GM12864 (cell line): Measurements from ENCODE around the gene LDLRAD3.

Experiments
- DNase-seq: peaks from one replicate; pipeline ENCODE4 v3.0.0-alpha.2; 2011; ENCODE audit warnings: low read depth
- H3K4me3 ChIP-seq: 2 replicates; pipeline ENCODE4 v1.5.1; 2011; ENCODE audit warnings: mild to moderate bottlenecking, low read depth, low read length, control low read depth
- CTCF ChIP-seq: IDR thresholded peaks from 2 replicates; pipeline ENCODE4 v1.5.1; 2011; ENCODE audit warnings: low read depth, mild to moderate bottlenecking, moderate library complexity, low read length, control low read depth, inconsistent platforms; ENCODE audit errors: missing control alignments

The LDLRAD3 gene

DNA sequence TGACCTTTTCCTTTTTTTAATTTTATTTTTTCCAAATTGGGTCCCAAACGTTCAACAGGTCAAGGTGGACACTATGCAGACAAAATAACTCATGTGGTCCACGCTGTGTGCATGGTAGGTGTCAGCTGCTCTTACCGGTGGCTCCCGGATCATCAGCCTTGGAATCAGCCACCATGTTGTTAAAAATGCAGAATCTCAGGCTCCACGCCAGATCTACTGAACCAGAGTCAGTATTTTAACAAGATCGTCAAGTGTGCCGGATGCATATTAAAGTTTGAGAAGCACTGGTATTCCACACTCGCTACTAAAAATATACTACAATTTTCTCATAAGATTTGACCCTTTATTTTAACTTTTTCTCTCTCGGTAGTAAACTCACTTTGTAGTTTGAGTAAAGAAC, 553 bp upstream of the LDLRAD3 start:
- no peak for TF ChIP-seq CTCF
- no peak for DNase-seq
- H3K4me3 ChIP-seq = no peak overlapping the region; the same call in 1 of the 2 replicates

GRCh38 chr11:35944503-35945136, 758 bp downstream of the LDLRAD3 start:
- H3K4me3 ChIP-seq = peak overlapping the region; percentile 53
- no peak for TF ChIP-seq CTCF
- DNase-seq = no peak

- H3K4me3 ChIP-seq = no peak overlapping the region
- no peak for DNase-seq
Observed at GRCh38 chr11:35945137-35945518, 1.3 kb downstream of the LDLRAD3 start.

GRCh38 chr11:35946766-35947165, 2.9 kb downstream of the LDLRAD3 start:
- H3K4me3 ChIP-seq = no peak overlapping the region
- no peak for DNase-seq
- TF ChIP-seq CTCF = no peak

More at GRCh38 chr11:35945137-35945518, 1.3 kb downstream of the LDLRAD3 start:
- TF ChIP-seq CTCF = no peak

DNA sequence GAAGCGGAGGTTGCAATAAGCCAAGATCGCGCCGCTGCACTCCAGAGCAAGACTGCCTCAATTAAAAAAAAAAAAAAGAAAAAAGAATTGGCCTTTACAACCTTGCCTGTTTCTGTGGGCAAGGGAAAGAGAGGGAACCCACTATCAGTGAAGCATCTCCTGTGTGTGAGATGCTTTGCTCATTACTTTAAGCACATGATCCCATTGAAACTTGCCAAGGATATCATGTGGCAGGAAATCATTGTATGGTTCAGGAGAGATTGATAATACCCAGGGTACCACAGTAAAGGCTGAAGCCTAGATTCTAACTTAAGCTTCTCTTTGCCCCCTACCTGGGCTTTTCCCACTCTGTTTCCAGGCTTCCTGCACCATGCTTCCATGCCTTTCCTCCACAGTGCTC, 3.6 kb downstream of the LDLRAD3 start:
- no peak for DNase-seq

DNA sequence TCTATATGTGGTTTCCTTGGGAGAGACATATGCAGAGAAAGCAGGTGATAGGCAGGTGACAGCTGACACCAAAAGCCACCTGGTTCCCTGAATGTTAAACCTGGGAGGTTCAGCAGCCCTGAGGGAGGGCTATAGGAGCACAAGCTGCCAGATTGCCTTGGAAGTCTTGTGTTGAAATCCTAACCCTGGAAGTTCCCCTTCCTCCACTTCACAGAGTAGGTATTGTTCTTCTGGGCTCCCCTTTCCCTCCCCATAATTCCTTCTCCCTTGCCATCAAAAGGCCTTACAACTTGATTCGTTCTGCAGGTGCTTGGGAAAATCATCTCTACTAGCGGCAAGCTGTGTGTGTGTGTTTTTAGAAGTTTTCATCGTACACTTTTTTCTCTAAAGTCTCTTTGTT, 5.4 kb downstream of the LDLRAD3 start:
- no peak for TF ChIP-seq CTCF
- no peak for DNase-seq
- no peak overlapping the region for H3K4me3 ChIP-seq

More for the DNA sequence above, 3.6 kb downstream of the LDLRAD3 start:
- H3K4me3 ChIP-seq = no peak overlapping the region
- no peak for TF ChIP-seq CTCF

DNA sequence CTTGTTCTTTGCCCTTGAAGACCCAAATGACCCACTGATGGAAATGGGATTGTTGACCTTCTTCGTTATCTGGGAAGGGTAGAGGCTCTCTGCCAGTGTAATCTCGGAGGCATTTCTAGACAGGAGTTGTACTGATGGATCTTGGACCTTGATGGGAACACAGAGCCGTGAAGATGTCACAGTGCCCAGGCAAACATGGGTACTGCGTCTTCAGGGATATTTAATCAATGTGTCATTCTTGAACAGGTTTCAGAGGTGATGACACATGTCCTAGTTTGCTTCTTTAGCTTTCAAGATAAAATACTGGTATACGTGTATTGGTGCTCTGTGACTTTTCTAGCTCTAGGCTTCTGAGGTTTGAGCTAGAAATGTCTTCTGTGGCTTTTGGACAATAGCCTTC, 6.2 kb downstream of the LDLRAD3 start:
- DNase-seq = no peak
- TF ChIP-seq CTCF = no peak
- H3K4me3 ChIP-seq = no peak overlapping the region
